Lung (tissue), 12 donors: ENCODE measurements around the gene SLN. TPM values are rescaled to one million over a fixed set of nuclear protein-coding genes. Genes with fewer than 3 reads are reported as not detected.

ENCODE experiments used
- ATAC-seq: fragments of 200-7000 bp; cut with Tn5 transposase; one replicate; pipeline ENCODE4 v1.9.1; 2020; ENCODE audit warnings: moderate number of reproducible peaks; ENCODE audit not compliant: insufficient read depth, low FRiP score
- DNase-seq, 3 donors: peaks; one replicate each; pipeline ENCODE4 v3.0.0-alpha.2; 2013 to 2017
- H3K27ac ChIP-seq, 2 donors: one replicate each; pipeline ENCODE4 v1.5.1; 2013; ENCODE audit warnings: mild to moderate bottlenecking in 2 of 2, moderate library complexity in 2 of 2, control low read depth in 1 of 2, inconsistent platforms in 1 of 2, low read depth in 1 of 2, low read length in 1 of 2
- H3K27me3 ChIP-seq, 3 donors: one replicate each; pipeline ENCODE4 v1.5.1; 2013; ENCODE audit warnings: low read length in 2 of 3; ENCODE audit not compliant: control insufficient read depth in 3 of 3, insufficient read depth in 3 of 3
- H3K36me3 ChIP-seq, 4 donors: one replicate each; pipeline ENCODE4 v1.5.1; 2013; ENCODE audit warnings: low read length in 4 of 4, mild to moderate bottlenecking in 1 of 4, moderate library complexity in 1 of 4; ENCODE audit not compliant: control insufficient read depth in 4 of 4, insufficient read depth in 4 of 4
- H3K4me1 ChIP-seq, 5 donors: one replicate each; pipeline ENCODE4 v1.5.1; 2013; ENCODE audit warnings: low read length in 5 of 5, mild to moderate bottlenecking in 2 of 5, moderate library complexity in 1 of 5; ENCODE audit not compliant: control insufficient read depth in 5 of 5, insufficient read depth in 5 of 5
- H3K4me3 ChIP-seq: one replicate; pipeline ENCODE4 v1.5.1; 2013; ENCODE audit warnings: mild to moderate bottlenecking, control low read depth, moderate library complexity
- H3K9ac ChIP-seq, 2 donors: one replicate each; pipeline ENCODE4 v1.5.1; 2013; ENCODE audit warnings: low read length in 2 of 2, control low read depth in 1 of 2; ENCODE audit not compliant: insufficient read depth in 1 of 2
- H3K9me3 ChIP-seq, 4 donors: one replicate each; pipeline ENCODE4 v1.5.1; 2013; ENCODE audit warnings: low read length in 3 of 4, mild to moderate bottlenecking in 1 of 4, moderate library complexity in 1 of 4; ENCODE audit not compliant: control insufficient read depth in 4 of 4, insufficient read depth in 3 of 4
- WGBS, 2 donors: extraction: QIAGEN DNeasy Blood & Tissue Kit; methylation state at CpG; one replicate each; pipeline ENCODE4 v1.1.7; 2013; 5-methylcytosine and 5-hydroxymethylcytosine counted together
- polyA plus RNA-seq, 2 donors: library from polyadenylated mRNA; stranded (reverse); fragments of 200-250 nt; gene quantifications; one replicate each; pipeline ENCODE4 v1.2.1, GENCODE V29; 2013
- total RNA-seq, 2 donors: library from RNA; depleted of rRNA in 1 of 2; stranded (reverse); fragments of >200 nt in 1 of 2; gene quantifications; one replicate each; pipeline ENCODE4 v1.2.1, GENCODE V29; 2014 to 2021
- TF ChIP-seq, protein P1 (sequence below): IDR thresholded peaks from 2 replicates; pipeline ENCODE4 v1.5.1; 2012; ENCODE audit warnings: mild to moderate bottlenecking; ENCODE audit errors: control extremely low read depth, extremely low read depth
- donor health status: control.
- donor health status: control.
- donor health status: Bipolar disorder and iron deficiency.
- donor health status: healthy.
- donor health status: DM: yes; HTN: yes; CAD: no.

SLN gene
- total and polyA plus RNA-seq, 4 donors = 0.49 to 0.77 TPM; not detected in 2

DNA sequence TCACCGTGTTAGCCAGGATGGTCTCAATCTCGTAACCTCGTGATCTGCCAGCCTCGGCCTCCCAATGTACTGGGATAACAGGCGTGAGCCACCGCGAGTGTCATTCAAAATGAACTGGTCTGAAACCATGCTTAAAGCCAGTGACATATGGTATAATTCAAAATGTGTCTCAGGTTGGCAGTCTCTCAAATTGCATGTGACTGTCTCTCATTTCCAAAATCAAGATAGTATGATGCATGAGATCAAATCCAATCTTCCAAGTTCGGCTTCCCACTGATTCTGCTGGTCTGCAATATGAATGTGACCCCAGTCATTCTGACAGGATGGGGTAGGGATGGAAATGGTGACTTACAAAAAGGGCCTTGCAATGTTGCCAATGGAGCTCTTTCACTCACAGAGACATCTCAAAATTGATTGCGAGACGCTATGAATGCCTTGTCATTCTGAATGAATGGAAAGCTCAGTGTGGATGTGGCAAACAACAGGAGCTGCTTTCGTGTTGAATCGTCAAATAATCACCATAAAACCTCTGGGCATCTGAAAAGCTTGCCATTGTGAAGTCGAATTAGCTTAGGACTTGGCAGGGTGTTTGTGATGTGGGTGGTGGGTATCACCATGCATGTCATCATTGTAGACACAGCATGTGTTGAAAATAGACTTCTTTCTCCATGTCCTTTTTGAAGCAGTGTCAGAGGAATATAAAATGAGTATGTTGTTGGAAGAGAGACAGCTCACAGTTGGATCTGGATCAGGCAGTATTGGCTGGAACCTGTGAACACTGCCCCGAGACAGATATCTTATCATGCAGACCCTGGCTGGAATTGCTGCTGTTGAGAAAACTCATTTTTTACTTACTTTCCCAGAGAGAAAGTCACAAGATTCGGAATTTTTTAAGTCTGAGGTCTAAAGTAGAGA, 12.2 kb downstream of the SLN start:
- peaks cover 0 to 3% (median 0%) of the 10 kb centered on the region in 5 donors for H3K4me1 ChIP-seq
- no peak overlapping the region for H3K9ac ChIP-seq
- no peak overlapping the region for H3K4me3 ChIP-seq
- no peaks in the 10 kb centered on the region for H3K9me3 ChIP-seq
- DNase-seq (no peak), ATAC-seq (no peak)
- WGBS, 2 donors = 85 to 86% methylated on average over 15 of the region's 15 CpGs
- H3K36me3 ChIP-seq = no peaks in the 10 kb centered on the region
- TF ChIP-seq, protein P1, sequence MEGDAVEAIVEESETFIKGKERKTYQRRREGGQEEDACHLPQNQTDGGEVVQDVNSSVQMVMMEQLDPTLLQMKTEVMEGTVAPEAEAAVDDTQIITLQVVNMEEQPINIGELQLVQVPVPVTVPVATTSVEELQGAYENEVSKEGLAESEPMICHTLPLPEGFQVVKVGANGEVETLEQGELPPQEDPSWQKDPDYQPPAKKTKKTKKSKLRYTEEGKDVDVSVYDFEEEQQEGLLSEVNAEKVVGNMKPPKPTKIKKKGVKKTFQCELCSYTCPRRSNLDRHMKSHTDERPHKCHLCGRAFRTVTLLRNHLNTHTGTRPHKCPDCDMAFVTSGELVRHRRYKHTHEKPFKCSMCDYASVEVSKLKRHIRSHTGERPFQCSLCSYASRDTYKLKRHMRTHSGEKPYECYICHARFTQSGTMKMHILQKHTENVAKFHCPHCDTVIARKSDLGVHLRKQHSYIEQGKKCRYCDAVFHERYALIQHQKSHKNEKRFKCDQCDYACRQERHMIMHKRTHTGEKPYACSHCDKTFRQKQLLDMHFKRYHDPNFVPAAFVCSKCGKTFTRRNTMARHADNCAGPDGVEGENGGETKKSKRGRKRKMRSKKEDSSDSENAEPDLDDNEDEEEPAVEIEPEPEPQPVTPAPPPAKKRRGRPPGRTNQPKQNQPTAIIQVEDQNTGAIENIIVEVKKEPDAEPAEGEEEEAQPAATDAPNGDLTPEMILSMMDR = no peak
- H3K27me3 ChIP-seq = no peaks in the 10 kb centered on the region
- H3K27ac ChIP-seq = no peak overlapping the region

DNA sequence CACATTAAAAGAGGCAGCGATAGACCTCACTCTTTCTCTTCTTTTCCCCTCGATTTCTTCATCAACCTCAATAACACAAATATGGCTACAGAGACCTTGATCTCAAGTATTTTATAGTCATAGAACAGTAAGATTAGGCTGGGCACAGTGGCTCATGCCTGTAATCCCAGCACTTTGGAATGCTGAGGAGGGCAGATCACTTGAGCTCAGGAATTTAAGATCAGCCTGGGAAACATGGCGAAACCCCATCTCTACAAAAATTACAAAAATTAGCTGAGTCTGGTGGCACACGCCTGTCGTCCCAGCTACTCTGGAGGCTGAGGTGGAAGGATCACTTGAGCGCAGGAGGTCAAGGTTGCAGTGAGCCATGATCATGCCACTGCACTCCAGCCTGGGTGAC, 14.6 kb downstream of the SLN start:
- H3K9ac ChIP-seq = no peak overlapping the region
- no peaks in the 10 kb centered on the region for H3K36me3 ChIP-seq
- no peaks in the 10 kb centered on the region for H3K27me3 ChIP-seq
- H3K4me1 ChIP-seq = peaks cover 0 to 3% (median 0%) of the 10 kb centered on the region in 5 donors
- no peaks in the 10 kb centered on the region for H3K9me3 ChIP-seq
- no peak overlapping the region for H3K27ac ChIP-seq
- H3K4me3 ChIP-seq = no peak overlapping the region
- ATAC-seq = no peak
- no peak for DNase-seq
- WGBS, 2 donors = 86 to 87% methylated on average over 6 of the region's 6 CpGs
- TF ChIP-seq, protein P1 = no peak

DNA sequence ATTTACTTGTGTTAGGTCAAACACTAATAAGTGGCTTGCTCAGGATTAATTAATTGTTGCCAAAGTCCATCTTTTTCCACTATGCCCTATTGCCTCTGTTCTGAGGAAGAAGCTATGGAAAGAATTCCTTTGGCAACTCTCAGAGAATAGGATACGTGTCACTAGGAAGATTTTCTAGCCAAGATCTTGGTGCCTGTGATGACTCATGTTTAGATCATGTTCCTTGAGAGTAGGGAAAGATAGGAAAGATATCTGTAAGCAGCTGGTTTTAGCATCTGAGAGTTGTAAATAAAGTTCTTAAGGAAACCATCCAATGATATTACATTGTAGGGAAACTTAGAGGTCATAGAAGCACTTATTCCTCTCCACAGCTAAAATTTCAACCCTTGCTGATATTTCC, 15.7 kb downstream of the SLN start:
- Histone ChIP-seq H3K36me3 (no peaks in the 10 kb centered on the region), H3K4me1 (peaks cover 0 to 3% (median 0%) of the 10 kb centered on the region in 5 donors), H3K27me3 (peaks cover 0 to 3% (median 0%) of the 10 kb centered on the region in 3 donors), H3K27ac (no peak overlapping the region), H3K9me3 (no peaks in the 10 kb centered on the region), H3K9ac (no peak overlapping the region), H3K4me3 (no peak overlapping the region)
- ATAC-seq (peak; percentile 41), DNase-seq (no peak)
- TF ChIP-seq, protein P1 = no peak
- WGBS, 2 donors = 38 to 47% methylated on average over 1 of the region's 1 CpG
